ENCODE results near the gene TMEM106C.

- no peak for TF ChIP-seq TAF1 (IDR thresholded peaks at IDR 0.05; ENCODE audit: borderline replicate concordance, insufficient read depth, low read length)
- no peak for TF ChIP-seq REST (IDR thresholded peaks at IDR 0.05; ENCODE audit: insufficient read depth in 1 of 2, low read depth in 2 of 2, low read length in 2 of 2)
- TF ChIP-seq SIN3A (IDR thresholded peaks at IDR 0.05; ENCODE audit: borderline replicate concordance, insufficient read depth, low read length): no peak
- no peak for TF ChIP-seq POLR2AphosphoS5 (IDR thresholded peaks at IDR 0.05; ENCODE audit: low read depth, low read length)
Observed at GRCh38 chr12:48008349-48008748, 45.0 kb downstream of the TMEM106C start.

All from PFSK-1 (cell line).